AG04449 (cell line): Measurements from ENCODE around the gene PTPRM.

Source experiments
- CTCF ChIA-PET: fragments of 350-600 bp; formaldehyde crosslinking; extraction: SDS; loops from one replicate; lab custom pipeline; 2021; ENCODE audit warnings: antibody characterized with exemption; lab: Yijun Ruan, JAX
- POLR2A ChIA-PET: fragments of 400-600, 350-600 bp; formaldehyde crosslinking; extraction: SDS; loops from one replicate; lab custom pipeline; 2020; ENCODE audit warnings: antibody characterized with exemption, inconsistent platforms; lab: Yijun Ruan, JAX
- DNase-seq: peaks from one replicate; pipeline ENCODE4 v3.0.0-alpha.2; 2010; ENCODE audit warnings: low read depth, low spot score
- H3K4me3 ChIP-seq: 2 replicates; pipeline ENCODE4 v1.5.1; 2011; ENCODE audit warnings: low read depth, mild to moderate bottlenecking, control low read depth, low read length
- TF ChIP-seq, protein P1 (sequence below): IDR thresholded peaks from one replicate; pipeline ENCODE4 v1.5.1; 2011; ENCODE audit warnings: mild to moderate bottlenecking, moderate library complexity, low read length, control low read depth, inconsistent platforms; ENCODE audit not compliant: insufficient read depth; ENCODE audit errors: missing control alignments

Gene PTPRM

DNA sequence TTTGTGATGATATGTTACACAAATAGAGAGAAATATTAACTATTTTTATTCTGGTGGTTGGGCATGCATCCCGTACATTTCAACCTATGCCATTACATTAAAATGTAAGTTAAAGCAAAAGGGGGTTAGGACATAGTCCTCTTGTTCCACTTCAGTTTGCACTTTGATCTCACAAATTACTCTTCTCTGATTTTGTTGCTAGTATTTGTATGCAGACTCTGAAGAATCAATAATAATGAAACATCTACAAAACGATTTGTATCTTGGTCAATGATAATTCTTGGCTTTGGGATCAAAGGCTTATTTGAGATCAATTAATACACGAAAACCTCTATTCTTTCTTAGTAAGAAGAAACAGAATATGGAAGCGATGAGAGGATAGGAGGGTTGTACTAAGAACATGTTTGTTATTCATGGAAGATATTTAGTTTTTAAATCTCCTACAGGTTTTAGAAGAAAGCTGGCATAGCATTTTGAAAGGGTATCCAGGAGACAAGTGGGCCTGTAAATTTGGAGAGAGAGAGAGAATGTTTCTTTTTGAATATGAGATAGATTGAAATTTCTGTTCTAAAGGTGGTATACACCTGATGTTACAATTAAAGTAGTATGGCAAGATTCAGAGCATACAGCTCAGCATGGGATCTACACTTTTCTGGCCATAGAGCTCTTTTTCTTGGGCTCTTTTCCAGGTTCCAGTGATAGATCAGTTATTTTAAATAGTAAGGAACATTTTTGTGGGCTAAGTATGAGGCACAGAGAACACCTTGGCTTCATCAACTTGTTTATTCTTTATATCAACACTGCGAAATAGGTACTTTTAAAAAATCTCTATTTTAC, 347.9 kb downstream of the PTPRM start:
- no peak for DNase-seq
- ChIA-PET CTCF (no interaction called here), POLR2A (no interaction called here)
- no peak overlapping the region for H3K4me3 ChIP-seq
- TF ChIP-seq, protein P1, sequence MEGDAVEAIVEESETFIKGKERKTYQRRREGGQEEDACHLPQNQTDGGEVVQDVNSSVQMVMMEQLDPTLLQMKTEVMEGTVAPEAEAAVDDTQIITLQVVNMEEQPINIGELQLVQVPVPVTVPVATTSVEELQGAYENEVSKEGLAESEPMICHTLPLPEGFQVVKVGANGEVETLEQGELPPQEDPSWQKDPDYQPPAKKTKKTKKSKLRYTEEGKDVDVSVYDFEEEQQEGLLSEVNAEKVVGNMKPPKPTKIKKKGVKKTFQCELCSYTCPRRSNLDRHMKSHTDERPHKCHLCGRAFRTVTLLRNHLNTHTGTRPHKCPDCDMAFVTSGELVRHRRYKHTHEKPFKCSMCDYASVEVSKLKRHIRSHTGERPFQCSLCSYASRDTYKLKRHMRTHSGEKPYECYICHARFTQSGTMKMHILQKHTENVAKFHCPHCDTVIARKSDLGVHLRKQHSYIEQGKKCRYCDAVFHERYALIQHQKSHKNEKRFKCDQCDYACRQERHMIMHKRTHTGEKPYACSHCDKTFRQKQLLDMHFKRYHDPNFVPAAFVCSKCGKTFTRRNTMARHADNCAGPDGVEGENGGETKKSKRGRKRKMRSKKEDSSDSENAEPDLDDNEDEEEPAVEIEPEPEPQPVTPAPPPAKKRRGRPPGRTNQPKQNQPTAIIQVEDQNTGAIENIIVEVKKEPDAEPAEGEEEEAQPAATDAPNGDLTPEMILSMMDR, result no peak

DNA sequence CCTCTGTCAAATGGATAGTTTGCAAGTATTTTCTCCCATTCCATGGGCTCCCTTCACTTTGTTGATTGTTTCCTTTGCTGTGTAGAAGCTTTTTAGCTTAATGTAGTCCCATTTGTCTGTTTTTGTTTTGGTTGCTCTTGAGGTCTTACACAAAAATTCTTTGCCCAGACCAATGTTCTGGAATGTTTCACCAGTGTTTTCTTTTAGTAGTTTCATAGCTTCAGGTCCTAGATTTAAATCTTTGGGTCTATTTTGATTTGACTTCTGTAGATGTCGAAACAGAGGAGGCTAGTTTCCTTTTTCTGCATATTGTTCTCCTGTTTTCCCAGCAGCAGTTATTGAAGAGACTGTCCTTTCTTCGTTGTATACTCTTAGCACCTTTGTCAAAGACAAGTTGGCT, 351.6 kb downstream of the PTPRM start:
- H3K4me3 ChIP-seq, result no peak overlapping the region
- ChIA-PET CTCF (interaction anchor here (2.1 kb wide), 1 partner anchor 10 kb away, joined by 5 read pairs; no protein-coding TSS in a partner anchor), POLR2A (no interaction called here)
- TF ChIP-seq, protein P1, result no peak
- DNase-seq, result no peak

DNA sequence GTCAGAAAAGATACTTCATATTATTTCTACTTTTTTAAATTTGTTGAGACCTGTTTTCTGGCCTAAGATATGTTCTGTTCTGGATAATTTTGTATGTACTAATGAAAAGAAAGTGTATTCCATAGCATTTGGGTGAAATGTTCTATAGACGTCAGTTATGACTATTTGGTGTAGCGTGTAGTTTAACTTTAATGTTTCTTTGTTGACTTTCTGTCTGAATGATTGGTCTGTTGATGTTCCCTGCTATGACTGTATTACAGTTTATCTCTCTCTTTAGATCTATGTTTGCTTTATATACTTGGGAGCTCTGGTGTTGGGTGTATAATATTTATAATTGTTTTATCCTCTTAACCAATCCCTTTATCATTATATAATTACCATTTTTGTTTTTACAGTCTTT, 352.4 kb downstream of the PTPRM start:
- ChIA-PET CTCF (interaction anchor here (1.1 kb wide), 1 partner anchor 15 kb away, joined by 3 read pairs; no protein-coding TSS in a partner anchor), POLR2A (no interaction called here)
- H3K4me3 ChIP-seq, result no peak overlapping the region

DNA sequence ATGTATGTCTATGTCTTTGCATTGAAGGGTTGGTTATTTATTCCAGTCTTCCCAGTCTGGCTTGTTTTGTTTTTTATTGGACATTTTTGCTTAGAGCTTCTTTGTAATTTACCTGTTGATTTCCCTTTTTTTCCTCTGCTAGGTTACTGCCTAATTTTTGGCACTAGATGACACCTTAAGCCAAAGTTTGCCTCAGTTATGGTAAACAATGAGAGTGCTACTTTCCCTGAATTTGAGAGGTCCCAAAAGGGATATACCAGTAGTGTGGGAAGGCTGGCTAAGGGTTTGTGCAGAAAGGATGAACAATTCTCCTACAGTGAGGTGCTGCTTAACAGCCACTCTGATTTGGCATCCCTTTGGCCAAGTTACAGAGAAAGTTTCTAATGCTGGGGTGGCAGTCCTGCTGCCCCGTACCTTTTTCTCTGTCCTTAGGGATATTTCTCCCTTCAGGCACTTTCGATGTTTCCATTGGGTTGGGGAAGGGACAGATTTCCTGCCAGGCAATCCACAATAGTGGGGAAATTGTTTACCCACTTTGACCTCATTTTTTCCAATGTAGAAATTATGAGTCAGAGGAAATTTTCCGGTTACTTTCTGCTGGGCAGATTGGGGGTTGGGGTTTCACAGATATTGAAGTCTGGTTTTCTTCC, 354.9 kb downstream of the PTPRM start:
- CTCF ChIA-PET, result no interaction called here
- H3K4me3 ChIP-seq, result no peak overlapping the region
- DNase-seq, result no peak
- TF ChIP-seq, protein P1, result no peak
- POLR2A ChIA-PET, result no interaction called here

More for the DNA sequence above, 352.4 kb downstream of the PTPRM start:
- TF ChIP-seq, protein P1, result no peak
- DNase-seq, result no peak

DNA sequence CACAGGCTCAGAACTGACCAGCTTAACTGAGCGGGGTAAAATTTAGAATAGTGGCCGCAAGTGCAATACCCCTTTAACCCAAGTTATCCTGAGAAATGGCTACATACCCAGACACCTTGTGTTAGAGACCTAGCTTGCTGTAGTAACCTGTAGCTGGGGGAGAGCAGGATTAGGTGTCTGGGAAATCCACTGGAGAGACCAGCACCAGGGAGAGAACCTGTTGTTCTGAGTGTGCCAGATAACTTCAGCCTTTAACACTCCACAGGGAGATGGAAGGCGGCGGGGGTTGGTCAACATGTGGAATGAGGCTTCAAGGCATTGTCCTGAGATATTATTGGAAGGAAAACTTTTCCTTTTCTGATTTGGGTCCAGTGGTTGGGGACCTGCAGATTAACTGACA, 356.0 kb downstream of the PTPRM start:
- ChIA-PET POLR2A (no interaction called here), CTCF (no interaction called here)
- DNase-seq, result no peak
- H3K4me3 ChIP-seq, result no peak overlapping the region
- TF ChIP-seq, protein P1, result no peak

DNA sequence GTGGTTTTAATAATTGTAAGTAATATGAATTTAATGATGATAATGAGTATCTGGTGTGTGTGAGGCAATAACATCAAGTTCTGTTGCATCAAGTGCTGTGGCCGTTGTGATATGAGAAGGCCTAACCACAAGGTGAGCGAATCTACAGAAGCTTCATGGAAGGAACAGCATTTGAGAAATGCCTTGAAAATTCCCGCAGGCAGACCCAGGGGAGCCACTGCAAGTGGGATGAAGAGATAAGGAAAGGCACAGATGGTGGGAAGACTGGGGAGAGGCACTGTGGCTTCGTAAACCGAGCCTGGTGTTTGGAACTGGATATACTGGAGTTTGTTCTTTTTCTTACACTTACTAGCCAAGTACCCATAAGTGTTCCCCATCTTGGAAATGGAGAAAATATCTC, 357.5 kb downstream of the PTPRM start:
- ChIA-PET CTCF (no interaction called here), POLR2A (no interaction called here)
- no peak for DNase-seq
- H3K4me3 ChIP-seq, result no peak overlapping the region
- TF ChIP-seq, protein P1, result no peak
